Smooth muscle cell (in vitro differentiated cells): Measurements from ENCODE around the gene DERL3. TPM values are rescaled to one million over a fixed set of nuclear protein-coding genes. Genes with fewer than 3 reads are reported as not detected.
A peak's percentile ranks its signal among the peaks of the same experiment; 100 is the strongest.

Experiments used
- DNase-seq: peaks from one replicate; lab custom pipeline; 2025; ENCODE audit not compliant: unreplicated experiment; lab: John Stamatoyannopoulos, UW
- H2AFZ ChIP-seq: fragments of 200-600 bp; sonication (generic); 2 replicates; pipeline ENCODE4 v1.6.0; 2016; ENCODE audit warnings: antibody characterized with exemption, low read depth, mild to moderate bottlenecking
- H3F3A ChIP-seq: fragments of 200-600 bp; sonication (generic); 2 replicates; pipeline ENCODE4 v1.6.0; 2017; ENCODE audit warnings: antibody characterized with exemption, low read depth
- H3K27ac ChIP-seq: fragments of 200-600 bp; sonication (generic); 2 replicates; pipeline ENCODE4 v1.5.1; 2016; ENCODE audit warnings: low read depth, mild to moderate bottlenecking
- H3K27me3 ChIP-seq: fragments of 200-600 bp; sonication (generic); 2 replicates; pipeline ENCODE4 v1.6.1; 2016; ENCODE audit warnings: low read depth, mild to moderate bottlenecking
- H3K36me3 ChIP-seq: fragments of 200-600 bp; sonication (generic); 2 replicates; pipeline ENCODE4 v1.5.1; 2016; ENCODE audit warnings: low read depth
- H3K4me1 ChIP-seq: fragments of 200-600 bp; sonication (generic); 2 replicates; pipeline ENCODE4 v1.5.1; 2016; ENCODE audit warnings: low read depth
- H3K4me2 ChIP-seq: fragments of 200-600 bp; sonication (generic); 2 replicates; pipeline ENCODE4 v1.6.0; 2016; ENCODE audit warnings: mild to moderate bottlenecking
- H3K4me3 ChIP-seq: fragments of 200-600 bp; sonication (generic); 2 replicates; pipeline ENCODE4 v1.5.1; 2016; ENCODE audit warnings: mild to moderate bottlenecking
- H3K79me2 ChIP-seq: fragments of 200-600 bp; sonication (generic); 2 replicates; pipeline ENCODE4 v1.6.0; 2016; ENCODE audit warnings: low read depth, mild to moderate bottlenecking
- H3K9ac ChIP-seq: fragments of 200-600 bp; sonication (generic); 2 replicates; pipeline ENCODE4 v1.6.0; 2016; ENCODE audit warnings: low read depth
- H3K9me3 ChIP-seq: fragments of 200-600 bp; sonication (generic); replicated peaks from 2 replicates; pipeline ENCODE4 v1.5.1; 2016; ENCODE audit warnings: low read depth
- H4K20me1 ChIP-seq: fragments of 200-600 bp; sonication (generic); 2 replicates; pipeline ENCODE4 v1.6.0; 2016; ENCODE audit warnings: low read depth
- CTCF ChIP-seq: fragments of 200-600 bp; sonication (generic); IDR thresholded peaks from 2 replicates; pipeline ENCODE4 v1.5.1; 2017; ENCODE audit warnings: borderline replicate concordance, mild to moderate bottlenecking, antibody characterized with exemption; ENCODE audit not compliant: insufficient read depth, poor library complexity, severe bottlenecking
- WGBS: methylation state at CpG from one replicate; pipeline ENCODE4 v1.1.7; 2016; ENCODE audit warnings: low lambda C conversion rate; 5-methylcytosine and 5-hydroxymethylcytosine counted together
- polyA plus RNA-seq: library from polyadenylated mRNA; unstranded; fragments of >200 nt; fragmentation: Nextera tagmentation; extraction: Ambion mirVana; gene quantifications from 2 replicates; pipeline ENCODE4 v1.2.1, GENCODE V29; 2016
- total RNA-seq: library from RNA; depleted of rRNA; stranded (reverse); fragments of >200 nt; gene quantifications from 2 replicates; pipeline ENCODE4 v1.2.3, GENCODE V29; 2014

The DERL3 gene
- total and polyA plus RNA-seq, 2 experiments from 2014 or later, result 0.63 to 4.2 TPM

- H3K4me2 ChIP-seq, result no peak overlapping the region
- H2AFZ ChIP-seq, result no peak overlapping the region
- DNase-seq, result no peak
- H3K4me1 ChIP-seq, result peaks cover 25% of the 10 kb centered on the region
- no peak for TF ChIP-seq CTCF
- H3K9me3 ChIP-seq, result no peaks in the 10 kb centered on the region
- peak overlapping the region; percentile 72 for H3K27ac ChIP-seq
- 73% methylated on average over 9 of the region's 9 CpGs for WGBS
- no peaks in the 10 kb centered on the region for H3K27me3 ChIP-seq
- no peak overlapping the region for H3K4me3 ChIP-seq
- H3K79me2 ChIP-seq, result no peaks in the 10 kb centered on the region
- H3K36me3 ChIP-seq, result no peaks in the 10 kb centered on the region
- H3F3A ChIP-seq, result no peaks in the 10 kb centered on the region
- H4K20me1 ChIP-seq, result no peaks in the 10 kb centered on the region
- H3K9ac ChIP-seq, result no peak overlapping the region
These were observed 6.7 kb upstream of the DERL3 start for GRCh38 chr22:23845265-23846080.

- Histone ChIP-seq H3K9ac (no peak overlapping the region), H3K27ac (no peak overlapping the region), H3K4me1 (peaks cover 25% of the 10 kb centered on the region), H3K36me3 (no peaks in the 10 kb centered on the region), H3K4me3 (no peak overlapping the region), H3K4me2 (no peak overlapping the region), H3K9me3 (no peaks in the 10 kb centered on the region), H2AFZ (no peak overlapping the region), H3K79me2 (no peaks in the 10 kb centered on the region), H4K20me1 (no peaks in the 10 kb centered on the region), H3K27me3 (no peaks in the 10 kb centered on the region), H3F3A (no peaks in the 10 kb centered on the region)
- 84% methylated on average over 8 of the region's 8 CpGs for WGBS
- DNase-seq, result no peak
- TF ChIP-seq CTCF, result no peak
These were observed 6.0 kb upstream of the DERL3 start for GRCh38 chr22:23844739-23845202.

- no peak for TF ChIP-seq CTCF
- Histone ChIP-seq H4K20me1 (peaks cover 7% of the 10 kb centered on the region), H3K9me3 (no peaks in the 10 kb centered on the region), H3K79me2 (no peaks in the 10 kb centered on the region), H3K36me3 (no peaks in the 10 kb centered on the region), H2AFZ (no peak overlapping the region), H3K27me3 (no peaks in the 10 kb centered on the region), H3K4me3 (no peak overlapping the region), H3K4me2 (no peak overlapping the region), H3K27ac (no peak overlapping the region), H3F3A (peaks cover 8% of the 10 kb centered on the region), H3K9ac (no peak overlapping the region), H3K4me1 (peaks cover 24% of the 10 kb centered on the region)
- DNase-seq, result no peak
- 86% methylated on average over 4 of the region's 4 CpGs for WGBS
These were observed 3.8 kb upstream of the DERL3 start for GRCh38 chr22:23842599-23842998.
